Stimulated activated CD4-positive, alpha-beta T cell treated with anti-CD3 and anti-CD28 coated beads, Interleukin-12 subunit alpha, Interleukin-12 subunit beta, amount 100 ng/mL, for 24 hours (primary cell): ENCODE measurements around the gene HES2.
"Not testable (repeated sequence)": the region's sequence is repeated elsewhere in the genome, so short reads cannot be mapped to it uniquely, and the experiment has no call there.

ENCODE experiments used
- DNase-seq, 2 experiments: peaks; one replicate each; pipeline ENCODE4 v3.0.0-alpha.2; 2020; ENCODE audit warnings: low read depth in 2 of 2

Gene HES2

DNA sequence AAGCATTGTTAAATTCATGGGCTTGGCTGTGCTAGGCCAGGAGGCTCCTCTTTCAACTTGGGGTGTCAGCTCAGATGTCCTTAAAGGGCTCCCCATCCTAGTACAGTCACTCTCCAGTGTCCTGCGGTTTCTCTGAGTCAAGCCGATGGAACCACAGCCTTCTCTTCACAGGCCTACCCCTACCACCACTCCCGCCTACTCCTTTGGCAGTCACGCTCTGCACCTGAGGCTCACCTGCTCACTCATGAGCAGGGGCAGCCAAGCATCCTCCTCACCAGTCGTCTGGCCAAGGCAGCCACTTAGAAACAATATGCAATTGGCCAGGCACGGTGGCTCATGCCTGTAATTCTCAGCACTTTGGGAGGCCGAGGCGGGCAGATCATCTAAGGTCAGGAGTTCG, 29.7 kb downstream of the HES2 start:
- no peak for DNase-seq

DNA sequence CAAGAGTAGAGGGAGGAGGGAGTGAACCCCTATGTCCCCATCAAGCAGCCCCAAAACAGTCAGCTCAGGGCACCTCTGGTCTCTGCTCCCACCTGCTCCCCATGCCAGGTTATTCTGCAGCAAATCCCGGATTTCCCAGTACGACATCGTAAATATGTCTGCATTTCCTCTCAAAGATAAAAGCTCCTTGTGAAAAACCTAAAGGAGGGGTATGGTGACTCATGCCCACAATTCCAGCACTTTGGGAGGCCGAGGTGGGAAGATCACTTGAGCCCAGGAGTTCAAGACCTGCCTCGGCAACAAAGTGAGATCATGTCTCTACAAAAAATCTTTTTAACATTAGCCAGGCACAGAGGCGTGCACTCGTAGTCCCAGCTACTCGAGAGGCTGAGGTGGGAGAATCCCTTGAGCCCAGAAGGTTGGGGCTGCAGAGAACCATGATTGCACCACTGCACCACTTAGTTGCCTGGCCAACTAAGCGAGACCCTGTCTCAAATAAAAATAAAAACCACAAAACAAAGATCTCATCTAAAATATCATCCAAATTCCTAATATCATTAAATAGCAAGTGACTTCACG, 33.3 kb downstream of the HES2 start:
- no peak for DNase-seq

DNA sequence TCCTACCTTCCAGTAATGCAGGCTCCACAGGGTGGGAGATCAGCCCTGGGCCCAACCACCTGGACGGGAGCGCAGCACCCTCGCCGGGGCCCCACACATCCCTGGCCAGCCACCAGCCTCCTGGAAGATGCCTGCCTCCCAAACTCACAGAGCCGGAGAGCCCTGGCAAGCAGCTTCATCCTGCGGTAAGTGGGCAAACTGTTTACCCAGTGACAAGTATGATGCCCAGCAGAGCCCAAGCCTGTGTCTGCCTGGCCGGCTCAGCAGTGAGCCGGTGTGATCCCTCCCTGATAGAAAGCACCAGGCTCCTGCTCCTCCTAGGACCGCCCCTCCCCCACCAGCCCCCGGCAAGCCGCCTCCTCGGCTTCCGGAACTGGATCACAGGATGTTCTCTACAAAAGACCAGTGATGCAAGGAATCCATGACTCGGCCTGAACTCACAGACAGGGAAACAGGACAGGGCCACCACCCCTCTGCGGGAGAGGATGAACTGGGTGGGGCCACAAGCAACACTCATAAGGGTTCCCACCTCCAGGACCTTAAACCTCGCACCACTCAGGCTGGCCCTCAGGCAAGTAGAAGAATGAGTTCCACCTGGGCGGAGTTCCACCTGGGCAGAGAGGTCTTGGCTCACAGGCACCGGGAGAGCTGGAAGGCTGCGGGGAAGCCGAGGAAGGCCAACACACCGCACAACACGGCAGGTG, 34.1 kb downstream of the HES2 start:
- DNase-seq: no peak

DNA sequence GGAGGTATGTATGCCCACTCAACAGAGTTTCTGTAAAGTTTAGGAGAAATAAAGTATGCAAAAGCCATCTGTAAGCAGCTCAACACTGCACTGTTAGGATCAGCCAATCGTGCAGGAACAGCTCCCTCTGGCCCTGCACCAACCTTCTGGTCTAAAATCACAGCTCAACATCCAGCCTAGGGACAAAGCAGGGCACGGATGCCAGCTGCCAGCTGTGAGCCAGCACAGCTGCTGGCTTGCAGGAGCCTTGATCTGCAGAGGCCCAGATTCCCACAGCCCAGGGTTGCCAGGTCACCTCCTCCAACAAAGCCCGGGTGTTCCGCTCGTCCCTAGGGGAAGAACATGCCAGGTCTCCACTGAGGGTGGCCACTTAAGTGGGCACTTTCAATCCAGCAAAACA, 34.8 kb downstream of the HES2 start:
- no peak for DNase-seq

DNA sequence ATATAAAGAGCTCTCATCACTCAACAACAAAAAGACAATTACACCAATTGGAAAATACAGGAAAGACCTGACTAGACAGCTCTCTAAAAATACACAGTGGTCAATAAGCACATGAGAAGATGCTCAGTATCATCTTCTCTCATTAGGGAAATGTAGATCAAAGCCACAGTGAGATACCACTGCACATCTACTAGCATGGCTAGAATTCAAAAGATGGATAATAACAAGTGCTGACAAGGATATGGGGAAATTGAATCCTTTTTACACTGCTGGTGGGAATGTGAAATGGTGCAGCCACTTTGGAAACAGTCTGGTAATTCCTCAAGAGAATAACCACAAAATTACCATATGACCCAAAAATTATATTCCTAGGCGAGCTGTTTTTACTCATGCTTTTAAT, 35.6 kb downstream of the HES2 start:
- DNase-seq: no peak

DNA sequence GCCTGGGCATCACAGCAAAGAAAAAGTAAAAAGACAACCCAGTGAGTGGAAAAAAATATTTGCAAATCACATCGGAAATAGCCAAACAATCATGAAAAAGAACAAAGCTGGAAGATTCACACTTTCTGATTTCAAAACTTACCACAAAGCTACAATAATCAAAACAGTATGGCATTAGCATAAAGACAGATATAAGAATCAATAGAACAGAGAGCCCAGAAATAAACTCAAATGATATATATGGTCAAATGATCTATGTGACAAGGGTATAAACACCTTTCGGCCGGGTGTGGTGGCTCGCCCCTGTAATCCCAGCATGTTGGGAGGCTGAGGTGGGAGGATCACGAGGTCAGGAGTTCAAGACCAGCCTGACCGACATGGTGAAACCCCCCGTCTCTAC, 39.7 kb downstream of the HES2 start:
- DNase-seq: no peak

DNA sequence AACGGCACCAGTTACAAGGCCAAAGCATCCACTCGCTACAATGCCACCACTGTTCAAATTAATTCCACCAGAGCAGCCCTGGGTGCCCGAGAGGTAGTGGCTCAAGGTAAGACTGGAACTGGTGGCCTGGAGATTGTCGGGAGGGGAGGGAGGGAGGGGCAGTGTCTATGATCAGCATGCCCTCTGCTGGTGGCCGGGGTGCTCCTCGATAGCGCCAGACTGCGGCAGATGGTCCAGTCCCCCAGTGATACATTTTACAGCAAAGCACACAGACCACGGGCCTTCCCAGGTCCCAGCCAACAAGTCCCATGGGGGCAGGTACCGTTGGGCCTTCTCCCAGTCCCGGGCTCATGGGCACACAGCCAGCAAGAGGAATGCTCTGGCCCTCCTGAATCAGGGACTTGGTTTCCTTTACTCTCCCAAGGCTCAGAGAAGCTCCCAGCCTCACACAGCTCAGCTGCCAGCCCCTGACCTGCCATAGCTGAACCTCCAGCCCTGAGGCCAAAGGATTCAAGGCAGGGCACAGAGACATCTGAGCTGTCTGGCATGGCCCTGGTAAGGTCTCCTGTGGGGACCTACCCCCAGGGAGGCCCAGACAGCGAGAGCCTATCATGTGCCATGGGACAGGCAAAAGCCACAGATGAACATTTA, 41.5 kb downstream of the HES2 start:
- DNase-seq: no peak

DNA sequence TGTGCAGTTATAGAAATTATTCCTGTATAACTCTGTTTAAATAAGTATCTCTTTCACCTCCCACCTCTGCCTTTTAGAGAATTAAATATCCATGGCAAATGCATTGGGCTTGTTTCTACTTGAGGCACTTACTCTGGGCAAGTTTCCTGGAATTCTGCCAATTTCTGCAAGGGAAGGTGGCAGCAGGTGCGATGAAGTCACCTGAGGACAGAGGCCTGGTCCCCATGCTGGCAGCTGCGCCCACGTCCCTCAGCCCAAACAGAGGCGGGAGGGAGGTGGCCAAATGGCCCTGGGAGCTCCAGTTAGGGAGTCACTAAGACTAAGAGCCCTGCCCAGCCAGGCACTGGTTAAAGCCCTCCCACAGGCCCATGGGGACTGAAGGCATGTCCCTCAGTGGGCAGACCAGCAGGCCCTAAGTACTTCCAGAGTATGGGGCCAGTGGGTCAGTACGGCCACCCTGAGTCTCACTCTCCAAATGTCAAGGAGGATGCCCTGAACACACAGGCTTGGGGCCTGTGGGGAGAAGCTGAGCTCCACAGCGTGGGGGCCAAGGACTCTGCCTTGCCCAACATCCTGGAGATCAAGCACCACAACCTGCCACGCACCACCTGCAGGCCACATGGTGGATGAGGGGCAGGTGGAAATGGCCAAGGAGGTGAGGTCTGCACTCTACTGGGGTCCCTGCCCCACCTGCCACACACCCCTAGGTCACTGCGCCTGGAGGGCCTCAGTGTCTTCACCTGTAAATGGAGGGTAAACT, 45.6 kb downstream of the HES2 start:
- DNase-seq: no peak

DNA sequence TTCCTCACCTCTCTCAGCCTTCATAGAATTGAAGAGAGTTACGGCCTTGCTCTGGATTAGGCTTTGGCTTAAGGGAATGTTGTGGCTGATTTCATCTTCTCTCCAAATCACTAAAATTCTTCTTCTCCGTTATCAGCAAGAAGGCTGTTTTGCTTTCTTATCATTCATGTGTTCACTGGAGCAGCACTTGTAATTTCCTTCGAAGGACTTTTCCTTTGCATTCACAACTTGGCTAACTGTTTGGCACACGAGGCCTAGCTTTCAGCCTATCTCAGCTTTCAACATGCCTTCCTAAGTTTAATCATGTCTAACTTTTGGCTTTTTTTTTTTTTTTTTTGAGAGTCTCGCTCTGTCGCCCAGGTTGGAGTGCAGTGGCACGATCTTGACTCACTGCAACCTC, 47.5 kb downstream of the HES2 start:
- not testable (repeated sequence) for DNase-seq

DNA sequence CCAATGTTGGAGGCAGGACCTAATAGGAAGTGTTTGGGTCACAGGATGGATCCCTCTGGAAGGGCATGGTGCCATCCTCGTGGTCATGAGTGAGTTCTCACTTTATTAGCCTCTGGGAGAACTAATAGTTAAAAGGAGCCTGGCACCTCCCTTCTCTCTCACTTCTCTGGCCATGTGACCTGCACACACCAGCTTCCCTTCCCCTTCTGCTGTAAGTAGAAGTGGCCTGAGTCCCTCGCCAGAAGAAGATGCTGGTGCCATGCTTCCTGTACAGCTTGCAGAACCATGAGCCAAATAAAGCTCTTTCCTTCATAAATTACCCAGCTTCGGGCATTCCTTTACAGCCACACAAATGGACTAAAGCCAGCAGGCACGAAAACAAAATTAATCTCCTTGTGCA, 49.7 kb downstream of the HES2 start:
- no peak for DNase-seq

DNA sequence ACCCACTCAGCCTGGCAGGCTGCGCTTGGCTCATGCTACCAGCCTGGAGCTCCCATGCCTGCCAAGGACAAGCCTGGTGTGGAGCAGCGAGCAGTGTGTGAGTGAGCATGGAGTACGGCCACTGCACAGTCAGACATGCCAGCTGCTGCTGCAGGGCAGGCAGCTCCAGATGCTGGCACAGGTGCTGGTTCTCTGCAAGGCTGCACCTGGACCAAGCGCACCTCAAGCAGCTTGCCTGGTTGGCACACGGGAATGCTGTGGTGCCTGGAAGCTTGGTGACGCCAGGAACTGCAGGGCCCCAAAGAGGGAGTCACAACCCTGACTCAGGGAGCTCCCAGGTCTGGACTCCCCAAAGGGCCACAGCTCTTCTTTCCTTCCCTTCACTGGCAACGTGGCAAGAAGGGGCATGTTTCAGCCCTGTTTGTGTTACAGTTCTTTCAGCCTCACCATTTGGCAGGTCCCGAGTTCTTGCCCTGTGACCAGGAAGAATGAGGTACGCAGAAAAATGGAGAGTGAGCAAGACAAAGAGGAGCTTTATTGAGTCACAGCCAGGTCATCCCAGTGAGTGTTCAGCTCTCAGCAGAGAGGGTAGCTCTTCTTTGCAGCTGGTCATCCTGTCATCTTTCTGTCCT, 52.2 kb downstream of the HES2 start:
- no peak for DNase-seq

DNA sequence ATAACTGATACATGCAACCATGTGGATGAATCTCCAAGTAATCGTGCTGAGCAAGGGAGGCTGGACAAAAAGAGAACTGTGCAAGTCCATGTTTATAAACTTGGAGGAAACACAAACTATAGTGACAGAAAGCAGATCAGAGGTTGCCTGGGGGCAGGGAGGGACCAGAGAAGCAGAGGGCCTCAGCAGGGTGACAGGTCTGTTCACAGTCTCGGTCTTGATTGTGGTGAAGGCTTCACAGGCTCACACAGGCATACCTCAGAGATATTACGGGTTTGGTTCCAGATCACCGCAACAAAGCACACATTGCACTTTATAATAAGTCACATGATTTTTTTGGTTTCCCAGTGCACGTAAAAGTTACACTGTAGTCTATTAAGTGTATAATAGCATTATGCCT, 54.7 kb downstream of the HES2 start:
- DNase-seq: no peak

DNA sequence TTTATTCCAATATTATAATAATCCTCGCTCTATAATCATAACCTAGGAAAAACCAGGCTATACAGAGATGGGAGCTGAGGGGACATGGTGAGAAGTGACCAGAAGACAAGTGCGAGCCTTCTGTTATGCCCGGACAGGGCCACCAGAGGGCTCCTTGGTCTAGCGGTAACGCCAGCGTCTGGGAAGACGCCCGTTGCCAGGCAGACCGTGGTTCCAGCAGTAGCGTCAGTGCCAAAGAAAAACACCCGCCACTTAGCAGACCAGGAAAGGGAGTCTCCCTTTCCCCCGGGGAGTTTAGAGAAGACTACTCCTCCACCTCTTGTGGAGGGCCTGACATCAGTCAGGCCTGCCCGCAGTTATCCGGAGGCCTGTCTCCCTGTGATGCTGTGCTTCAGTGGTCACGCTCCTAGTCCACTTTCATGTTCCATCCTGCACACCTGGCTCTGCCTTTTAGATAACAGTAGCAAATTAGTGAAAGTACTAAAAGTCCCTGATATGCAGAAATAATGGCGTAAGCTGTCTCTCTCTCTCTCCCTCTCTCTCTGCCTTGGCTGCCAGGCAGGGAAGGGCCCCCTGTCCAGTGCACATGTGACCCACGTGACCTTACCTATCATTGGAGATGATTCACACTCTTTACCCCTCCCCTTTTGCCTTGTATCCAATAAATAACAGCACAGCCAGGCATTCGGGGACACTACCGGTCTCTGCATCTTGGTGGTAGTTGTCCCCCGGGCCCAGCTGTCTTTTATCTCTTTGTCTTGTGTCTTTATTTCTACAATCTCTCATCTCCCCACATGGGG, 56.4 kb downstream of the HES2 start:
- not testable (repeated sequence) for DNase-seq
